Neutrophil (primary cell): ENCODE data around the gene XXYLT1.

Experiments
- H3K27ac ChIP-seq: fragments of 200-600 bp; sonication (generic); 2 replicates; pipeline ENCODE4 v1.5.1; 2016; ENCODE audit warnings: mild to moderate bottlenecking, moderate library complexity
- H3K27me3 ChIP-seq: fragments of 200-600 bp; sonication (generic); 2 replicates; pipeline ENCODE4 v1.6.0; 2016; ENCODE audit warnings: mild to moderate bottlenecking
- H3K36me3 ChIP-seq: fragments of 200-600 bp; sonication (generic); 2 replicates; pipeline ENCODE4 v1.5.1; 2017
- H3K4me1 ChIP-seq, 2 experiments: fragments of 200-600 bp in 1 of 2; sonication (generic) in 1 of 2; 1 replicate in 1 of 2; 2 replicates in 1 of 2; pipeline versions ENCODE4 v1.5.1 to v1.6.1; 2013 to 2016; ENCODE audit warnings: low read depth in 1 of 2, low read length in 1 of 2, mild to moderate bottlenecking in 1 of 2, moderate library complexity in 1 of 2; ENCODE audit not compliant: control insufficient read depth in 1 of 2, insufficient read depth in 1 of 2
- H3K4me3 ChIP-seq, 2 experiments: fragments of 200-600 bp in 1 of 2; sonication (generic) in 1 of 2; 1 replicate in 1 of 2; 2 replicates in 1 of 2; pipeline ENCODE4 v1.5.1; 2013 to 2016; ENCODE audit warnings: low read depth in 1 of 2, low read length in 1 of 2, mild to moderate bottlenecking in 1 of 2, moderate library complexity in 1 of 2
- H3K9me3 ChIP-seq: fragments of 200-600 bp; sonication (generic); 2 replicates; pipeline ENCODE4 v1.5.1; 2016
- TF ChIP-seq, protein P1 (sequence below): fragments of 200-600 bp; sonication (generic); IDR thresholded peaks from 2 replicates; pipeline ENCODE4 v1.5.1; 2016; ENCODE audit warnings: antibody characterized with exemption

Gene XXYLT1

DNA sequence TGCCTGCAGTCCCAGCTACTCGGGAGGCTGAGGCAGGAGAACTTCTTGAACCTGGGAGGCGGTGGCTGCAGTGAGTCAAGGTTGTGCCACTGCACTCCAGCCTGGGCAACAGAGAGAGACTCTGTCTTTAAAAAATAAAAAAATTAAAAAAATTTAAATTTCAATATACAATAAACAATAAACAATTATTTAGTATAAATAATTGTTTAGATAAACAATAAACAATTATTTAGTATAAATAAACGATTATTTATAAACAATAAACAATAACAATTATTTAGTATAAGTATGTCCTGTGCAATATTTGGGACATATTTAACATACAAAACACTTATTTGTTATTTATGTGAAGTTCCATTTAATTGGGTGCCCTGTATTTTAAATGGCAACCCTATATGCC, 119.6 kb downstream of the XXYLT1 start:
- peaks cover 49 to 63% of the 10 kb centered on the region in 2 experiments for H3K4me1 ChIP-seq
- no peaks in the 10 kb centered on the region for H3K36me3 ChIP-seq
- H3K4me3 ChIP-seq: no peak overlapping the region
- TF ChIP-seq, protein P1, sequence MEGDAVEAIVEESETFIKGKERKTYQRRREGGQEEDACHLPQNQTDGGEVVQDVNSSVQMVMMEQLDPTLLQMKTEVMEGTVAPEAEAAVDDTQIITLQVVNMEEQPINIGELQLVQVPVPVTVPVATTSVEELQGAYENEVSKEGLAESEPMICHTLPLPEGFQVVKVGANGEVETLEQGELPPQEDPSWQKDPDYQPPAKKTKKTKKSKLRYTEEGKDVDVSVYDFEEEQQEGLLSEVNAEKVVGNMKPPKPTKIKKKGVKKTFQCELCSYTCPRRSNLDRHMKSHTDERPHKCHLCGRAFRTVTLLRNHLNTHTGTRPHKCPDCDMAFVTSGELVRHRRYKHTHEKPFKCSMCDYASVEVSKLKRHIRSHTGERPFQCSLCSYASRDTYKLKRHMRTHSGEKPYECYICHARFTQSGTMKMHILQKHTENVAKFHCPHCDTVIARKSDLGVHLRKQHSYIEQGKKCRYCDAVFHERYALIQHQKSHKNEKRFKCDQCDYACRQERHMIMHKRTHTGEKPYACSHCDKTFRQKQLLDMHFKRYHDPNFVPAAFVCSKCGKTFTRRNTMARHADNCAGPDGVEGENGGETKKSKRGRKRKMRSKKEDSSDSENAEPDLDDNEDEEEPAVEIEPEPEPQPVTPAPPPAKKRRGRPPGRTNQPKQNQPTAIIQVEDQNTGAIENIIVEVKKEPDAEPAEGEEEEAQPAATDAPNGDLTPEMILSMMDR: no peak
- no peaks in the 10 kb centered on the region for H3K9me3 ChIP-seq
- H3K27ac ChIP-seq: no peak overlapping the region
- no peaks in the 10 kb centered on the region for H3K27me3 ChIP-seq

DNA sequence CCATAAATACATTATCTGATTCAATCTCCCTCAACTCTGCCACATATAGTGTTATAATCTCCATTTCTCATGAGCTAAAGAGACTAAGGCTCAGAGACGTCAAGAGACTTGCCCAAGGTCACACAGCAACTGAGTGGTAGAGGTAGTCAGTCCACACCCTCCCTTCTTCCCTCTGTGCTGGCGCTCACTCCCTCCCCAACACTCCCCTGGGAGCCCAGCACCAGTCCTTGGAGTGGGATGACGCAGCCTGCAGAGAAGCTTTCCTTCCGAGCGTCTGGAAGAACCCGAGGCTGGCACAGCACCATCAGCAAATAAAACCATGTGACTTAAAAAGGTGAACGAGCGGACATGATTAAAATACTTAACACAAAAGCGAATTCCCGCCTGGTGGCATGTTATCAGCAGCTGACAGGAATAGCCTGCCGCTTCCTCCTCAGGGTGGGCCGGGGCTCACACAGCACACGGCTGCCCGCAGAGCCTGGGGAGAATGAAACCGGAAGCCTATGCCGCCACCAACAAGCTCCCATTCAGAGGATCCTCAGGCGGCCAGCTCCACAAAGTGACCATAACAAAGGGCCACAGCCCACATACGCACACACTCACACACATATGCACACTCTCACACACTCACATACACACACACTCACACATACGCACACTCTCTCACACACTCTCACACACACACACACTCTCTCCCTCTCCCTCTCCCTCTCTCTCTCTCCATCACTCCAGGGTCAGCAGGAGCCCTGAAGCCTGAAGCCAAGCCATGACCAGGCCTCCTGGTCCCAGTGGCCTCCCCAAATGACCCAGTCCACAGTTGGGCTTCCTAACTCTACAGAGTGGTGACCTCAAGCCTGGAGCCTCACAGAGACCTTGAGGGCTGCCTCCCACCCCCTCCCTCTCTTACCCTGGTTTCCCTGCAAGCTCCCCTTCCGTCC, 120.5 kb downstream of the XXYLT1 start:
- TF ChIP-seq, protein P1: no peak
- Histone ChIP-seq H3K9me3 (no peaks in the 10 kb centered on the region), H3K36me3 (no peaks in the 10 kb centered on the region), H3K27me3 (no peaks in the 10 kb centered on the region), H3K4me1 (peaks cover 49 to 58% of the 10 kb centered on the region in 2 experiments), H3K4me3 (peak overlapping the region; percentile 39 to 55), H3K27ac (peak overlapping the region; percentile 52)

DNA sequence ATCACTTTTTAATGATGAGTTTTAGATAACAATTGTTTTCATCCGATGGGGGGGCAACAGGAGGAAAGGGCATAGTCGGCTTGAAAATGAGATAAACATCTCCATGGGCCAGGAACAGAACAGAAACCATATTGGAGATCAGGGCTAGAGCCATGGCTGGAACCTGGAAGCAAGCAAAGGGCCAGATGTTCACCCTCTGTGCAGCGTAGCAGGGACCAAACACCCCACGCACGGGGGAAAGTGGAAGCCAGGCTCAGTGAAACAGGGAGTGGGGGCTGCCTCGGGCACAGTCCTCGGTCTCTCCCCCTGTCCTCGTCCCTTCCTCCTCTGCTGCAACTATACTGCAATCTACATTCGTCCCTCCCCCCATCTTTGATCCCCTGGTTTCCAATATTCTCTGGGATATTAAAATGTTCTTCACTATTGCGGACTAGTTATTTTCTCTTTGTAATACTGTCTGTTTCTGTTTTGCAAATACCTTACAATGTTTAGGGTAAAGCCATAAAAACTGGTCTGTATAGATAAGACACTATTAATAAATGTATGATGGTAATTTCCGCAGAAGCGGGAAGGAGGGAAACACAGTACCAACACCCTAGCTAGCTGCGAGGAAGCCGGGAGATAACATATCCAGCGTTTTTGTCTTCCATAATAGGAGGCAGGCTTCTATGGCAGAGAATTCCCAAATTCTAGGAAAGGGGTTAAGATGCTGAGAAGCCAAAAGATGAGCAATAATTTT, 121.5 kb downstream of the XXYLT1 start:
- Histone ChIP-seq H3K27me3 (no peaks in the 10 kb centered on the region), H3K4me1 (peaks cover 40 to 49% of the 10 kb centered on the region in 2 experiments), H3K4me3 (peak overlapping the region; percentile 39 to 55), H3K9me3 (no peaks in the 10 kb centered on the region), H3K27ac (no peak overlapping the region), H3K36me3 (no peaks in the 10 kb centered on the region)
- TF ChIP-seq, protein P1: no peak

DNA sequence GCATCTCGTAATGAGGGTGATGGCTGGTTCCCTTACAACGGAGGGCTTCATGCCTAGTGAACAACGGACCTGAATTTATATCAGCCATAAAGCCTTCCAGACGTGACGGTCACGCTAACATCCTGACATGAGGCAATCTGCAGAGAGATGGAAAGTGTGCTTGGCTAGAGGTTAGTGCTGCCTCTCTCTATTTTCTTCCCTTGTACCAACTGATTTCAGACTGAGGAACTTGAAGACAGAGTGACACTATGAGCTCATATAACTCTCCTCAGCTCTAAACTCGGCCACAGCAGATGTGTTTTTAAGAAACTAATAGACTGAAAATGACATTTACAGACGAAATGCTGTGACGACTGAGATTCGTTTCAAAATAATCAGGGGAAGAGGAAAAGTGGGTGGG, 122.4 kb downstream of the XXYLT1 start:
- Histone ChIP-seq H3K4me1 (peaks cover 35 to 43% of the 10 kb centered on the region in 2 experiments), H3K27me3 (no peaks in the 10 kb centered on the region), H3K36me3 (no peaks in the 10 kb centered on the region), H3K9me3 (no peaks in the 10 kb centered on the region), H3K4me3 (peak overlapping the region in 1 of 2 experiments; percentile 65), H3K27ac (peak overlapping the region; percentile 70)
- TF ChIP-seq, protein P1: no peak

DNA sequence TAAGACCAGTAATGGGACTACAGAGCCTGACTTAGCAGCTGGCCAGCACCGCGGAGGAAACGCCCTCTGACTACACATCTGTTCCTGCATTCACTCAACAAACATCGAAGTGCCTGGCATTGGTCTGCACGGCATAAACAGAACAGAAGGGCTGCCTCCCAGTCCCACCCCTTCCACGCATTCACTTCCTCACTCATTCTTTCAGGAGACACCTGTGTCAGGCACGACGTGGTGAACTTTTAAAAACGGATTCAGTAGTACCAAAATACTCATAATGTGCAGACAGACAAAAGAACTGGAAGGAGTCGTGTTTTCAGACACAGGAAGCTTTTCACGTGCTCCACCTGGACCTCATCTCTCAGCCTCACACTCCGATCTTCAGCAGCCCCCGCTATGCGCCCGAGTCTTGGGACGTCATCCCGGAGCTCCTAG, 123.3 kb downstream of the XXYLT1 start:
- H3K27ac ChIP-seq: peak overlapping the region; percentile 70
- H3K4me1 ChIP-seq: peaks cover 35 to 43% of the 10 kb centered on the region in 2 experiments

More for the DNA sequence above, 123.3 kb downstream of the XXYLT1 start:
- Histone ChIP-seq H3K36me3 (no peaks in the 10 kb centered on the region), H3K27me3 (no peaks in the 10 kb centered on the region), H3K4me3 (peak overlapping the region; percentile 55 to 65), H3K9me3 (no peaks in the 10 kb centered on the region)
- TF ChIP-seq, protein P1: no peak
